Spleen (tissue), 11 donors: Measurements from ENCODE around the gene FASTKD1. TPM values are rescaled to one million over a fixed set of nuclear protein-coding genes. Genes with fewer than 3 reads are reported as not detected.
"Not testable (repeated sequence)": the region's sequence is repeated elsewhere in the genome, so short reads cannot be mapped to it uniquely, and the experiment has no call there.

Experiments
- DNase-seq: peaks from one replicate; pipeline ENCODE4 v3.0.0-alpha.2; 2020
- H3K27ac ChIP-seq, 8 donors: fragments of 200-600 bp; sonication (generic) in 7 of 8; 1 replicate in 4 of 8; 2 replicates in 4 of 8; pipeline versions ENCODE4 v1.5.0 to v1.8.0; 2016 to 2021; ENCODE audit warnings: inconsistent platforms in 4 of 8, mild to moderate bottlenecking in 4 of 8, moderate library complexity in 1 of 8
- H3K27me3 ChIP-seq, 7 donors: fragments of 200-600 bp; sonication (generic) in 6 of 7; replicated peaks in 1 of 7; 1 replicate in 4 of 7; 2 replicates in 3 of 7; pipeline versions ENCODE4 v1.5.0 to v1.8.0; 2016 to 2021; ENCODE audit warnings: inconsistent platforms in 3 of 7, mild to moderate bottlenecking in 1 of 7
- H3K36me3 ChIP-seq, 6 donors: fragments of 200-600 bp; sonication (generic) in 5 of 6; 1 replicate in 4 of 6; 2 replicates in 2 of 6; pipeline versions ENCODE4 v1.5.0 to v1.8.0; 2016 to 2021; ENCODE audit warnings: inconsistent platforms in 2 of 6
- H3K4me1 ChIP-seq, 6 donors: fragments of 200-600 bp; sonication (generic) in 5 of 6; 1 replicate in 3 of 6; 2 replicates in 3 of 6; pipeline versions ENCODE4 v1.5.0 to v1.8.0; 2016 to 2021; ENCODE audit warnings: inconsistent platforms in 3 of 6
- H3K4me3 ChIP-seq, 8 donors: fragments of 200-600 bp; sonication (generic) in 7 of 8; 1 replicate in 4 of 8; 2 replicates in 4 of 8; pipeline versions ENCODE4 v1.5.0 to v1.8.0; 2016 to 2021; ENCODE audit warnings: inconsistent platforms in 4 of 8, mild to moderate bottlenecking in 4 of 8, moderate library complexity in 2 of 8
- H3K9me3 ChIP-seq, 8 donors: fragments of 200-600 bp; sonication (generic) in 7 of 8; 1 replicate in 4 of 8; 2 replicates in 4 of 8; pipeline versions ENCODE4 v1.5.0 to v1.8.0; 2016 to 2021; ENCODE audit warnings: inconsistent platforms in 4 of 8
- CTCF ChIP-seq, 11 experiments: fragments of 200-600 bp in 7 of 11; fragments of 450-650 bp in 4 of 11; sonication (generic) in 4 of 11; IDR thresholded peaks in 8 of 11; conservative IDR thresholded peaks in 3 of 11; 1 replicate in 7 of 11; 2 replicates in 4 of 11; pipeline versions ENCODE4 v1.4.0 to v1.8.0; 2016 to 2021; ENCODE audit warnings: antibody characterized with exemption in 11 of 11, inconsistent platforms in 4 of 11, mild to moderate bottlenecking in 1 of 11
- POLR2A ChIP-seq, 3 donors: fragments of 450-650 bp; IDR thresholded peaks; one replicate each; pipeline ENCODE4 v1.5.1; 2017; ENCODE audit warnings: antibody characterized with exemption in 3 of 3, mild to moderate bottlenecking in 1 of 3
- POLR2AphosphoS5 ChIP-seq, 3 donors: sonication (generic); formaldehyde crosslinking; IDR thresholded peaks; one replicate each; pipeline ENCODE4 v1.5.1; 2017; ENCODE audit warnings: antibody characterized with exemption in 3 of 3
- WGBS, 5 donors: extraction: QIAGEN DNeasy Blood & Tissue Kit in 3 of 5; methylation state at CpG; one replicate each; pipeline versions ENCODE4 v1.1.5 to v1.1.7; 2013 to 2018; 5-methylcytosine and 5-hydroxymethylcytosine counted together
- intact Hi-C: fragments of 100-400 bp; cut with DNase I; formaldehyde crosslinking; loops from one replicate; pipeline ENCODE4 v1.15.0; 2023; ENCODE audit warnings: low total_unique reads
- polyA plus RNA-seq, 3 donors: library from polyadenylated mRNA; stranded (reverse); fragments of 200-250 nt; gene quantifications; one replicate each; pipeline ENCODE4 v1.2.1, GENCODE V29; 2013
- total RNA-seq, 7 donors: library from RNA; depleted of rRNA in 3 of 7; stranded (reverse); fragments of >200 nt in 3 of 7; fragmentation: NEBNext Ultra II Directional in 4 of 7; extraction: Animal tissue kit (Norgen Biotek cat#: 25700) in 4 of 7; gene quantifications; one replicate each; pipeline versions ENCODE4 v1.1.0 to v1.2.1, GENCODE V29; 2016 to 2021
- donor health status: healthy with polysubstance abuse.
- donor health status: DM: no; HTN: no; CAD: no; lungs with moderate emphysema.
- donor health status: DM: no; HTN: no; CAD: no.
- donor health status: Bipolar disorder and iron deficiency.
- donor health status: healthy.
- donor health status: DM: no; HTN: no; CAD: no.
- donor health status: DM: yes; HTN: yes; CAD: no.

Gene FASTKD1
- total and polyA plus RNA-seq, 10 donors = 21.2 to 43.9 (median 28.7) TPM

DNA sequence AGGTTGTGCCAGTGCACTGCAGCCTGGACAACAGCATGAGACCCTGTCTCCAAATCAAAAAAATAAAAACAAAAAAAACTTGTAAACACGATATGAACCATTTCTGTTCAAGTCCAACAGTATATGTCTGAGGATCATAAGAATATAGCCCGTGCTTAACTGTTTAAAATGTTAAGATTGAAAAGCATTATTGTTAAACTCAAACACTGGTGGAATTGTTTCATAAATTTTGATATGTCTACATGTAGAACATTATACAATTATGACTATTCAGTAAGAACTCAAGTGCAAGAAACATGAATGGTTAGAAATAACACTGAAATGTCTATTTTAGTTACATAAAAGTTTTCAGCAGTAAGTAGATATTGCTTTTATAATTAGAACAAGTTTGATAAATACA lies 40.2 kb upstream of the FASTKD1 start:
- H3K9me3 ChIP-seq = peaks cover 0 to 22% (median 4%) of the 10 kb centered on the region in 8 donors
- H3K4me1 ChIP-seq = no peaks in the 10 kb centered on the region
- TF ChIP-seq CTCF (IDR thresholded peaks at IDR 0.05 in 8 of 11, conservative IDR thresholded peaks at IDR 0.05 in 3 of 11) (no peak), POLR2AphosphoS5 (IDR thresholded peaks at IDR 0.05) (no peak), POLR2A (IDR thresholded peaks at IDR 0.05) (no peak)
- H3K36me3 ChIP-seq = peaks cover 5 to 100% (median 76%) of the 10 kb centered on the region in 6 donors
- H3K4me3 ChIP-seq = no peak overlapping the region
- intact Hi-C loops = no loop called here
- no peak for DNase-seq
- WGBS, 5 donors = 91 to 98% (median 93%) methylated on average over 2 of the region's 2 CpGs
- H3K27me3 ChIP-seq = no peaks in the 10 kb centered on the region
- H3K27ac ChIP-seq = no peak overlapping the region

DNA sequence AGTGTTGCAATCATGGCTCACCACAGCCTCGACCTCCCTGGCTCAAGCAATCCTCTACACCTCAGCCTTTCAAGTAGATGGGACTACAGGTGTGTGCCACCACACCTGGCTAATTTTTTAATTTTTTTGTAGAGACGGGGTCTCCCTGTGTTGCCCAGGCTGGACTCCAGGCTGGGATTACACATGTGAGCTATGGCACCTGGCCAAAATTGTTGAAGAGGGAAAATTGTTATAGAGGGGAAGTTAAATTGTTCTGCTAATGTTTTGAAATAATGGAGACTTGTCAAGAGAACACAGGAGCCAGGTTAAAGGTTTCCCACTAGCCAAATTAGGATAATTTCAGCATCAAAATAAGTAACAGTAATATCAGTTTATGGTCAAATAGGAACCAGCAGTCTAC lies 35.6 kb upstream of the FASTKD1 start:
- H3K9me3 ChIP-seq = peaks cover 0 to 8% (median 0%) of the 10 kb centered on the region in 8 donors
- DNase-seq = no peak
- intact Hi-C loops = no loop called here
- no peaks in the 10 kb centered on the region for H3K27me3 ChIP-seq
- no peak for TF ChIP-seq POLR2AphosphoS5 (IDR thresholded peaks at IDR 0.05)
- no peak for TF ChIP-seq POLR2A (IDR thresholded peaks at IDR 0.05)
- TF ChIP-seq CTCF (IDR thresholded peaks at IDR 0.05 in 8 of 11, conservative IDR thresholded peaks at IDR 0.05 in 3 of 11) = no peak
- peak overlapping the region in 1 of 8 donors; percentile 56 for H3K27ac ChIP-seq
- H3K36me3 ChIP-seq = peaks cover 3 to 100% (median 92%) of the 10 kb centered on the region in 6 donors
- H3K4me3 ChIP-seq = no peak overlapping the region
- H3K4me1 ChIP-seq = no peaks in the 10 kb centered on the region
- 74 to 97% (median 82%) methylated on average over 2 of the region's 2 CpGs for WGBS, 5 donors

DNA sequence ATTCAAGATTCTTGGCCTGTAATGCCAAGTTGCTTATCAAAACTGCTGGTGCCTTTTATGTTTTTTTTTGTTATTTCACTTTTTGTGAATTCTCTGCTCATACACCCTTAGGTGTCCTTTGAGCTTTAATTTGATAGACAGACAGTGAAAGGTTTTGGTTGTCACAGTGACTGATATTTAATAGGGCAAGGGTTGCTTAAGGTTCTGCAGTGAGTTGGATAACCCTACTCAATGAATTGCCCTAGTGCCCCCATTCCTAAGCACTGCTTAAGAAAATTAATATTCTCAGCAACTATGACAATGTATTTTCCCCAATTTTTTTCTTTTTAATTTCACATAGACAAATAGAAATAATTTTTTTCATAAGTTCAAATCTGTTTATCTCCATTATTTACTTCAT lies 25.9 kb upstream of the FASTKD1 start:
- no peak for DNase-seq
- Histone ChIP-seq H3K36me3 (peaks cover 0 to 37% (median 4%) of the 10 kb centered on the region in 6 donors), H3K9me3 (no peaks in the 10 kb centered on the region), H3K27ac (no peak overlapping the region), H3K4me1 (peaks cover 0 to 60% (median 16%) of the 10 kb centered on the region in 6 donors), H3K27me3 (no peaks in the 10 kb centered on the region), H3K4me3 (no peak overlapping the region)
- TF ChIP-seq POLR2AphosphoS5 (IDR thresholded peaks at IDR 0.05) (no peak), CTCF (IDR thresholded peaks at IDR 0.05 in 8 of 11, conservative IDR thresholded peaks at IDR 0.05 in 3 of 11) (no peak), POLR2A (IDR thresholded peaks at IDR 0.05) (no peak)
- intact Hi-C loops = no loop called here

DNA sequence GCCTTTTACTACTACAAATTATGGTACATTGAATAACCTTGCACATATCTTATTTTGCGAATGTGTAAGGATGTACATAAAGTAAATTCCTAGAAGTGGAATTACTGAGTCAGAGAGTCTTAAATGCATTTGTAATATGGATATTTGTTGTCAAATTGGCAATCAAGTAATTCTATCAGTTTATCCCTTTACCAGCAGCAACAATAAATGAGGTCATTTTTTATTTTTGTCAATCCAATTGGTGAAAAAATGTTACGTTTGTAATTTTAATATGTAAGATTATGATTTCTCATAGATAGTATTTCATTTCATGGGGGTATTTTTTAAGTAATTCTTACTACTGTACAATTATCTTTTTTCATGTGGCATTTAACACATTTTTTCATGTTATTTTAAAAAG lies 25.3 kb upstream of the FASTKD1 start:
- Histone ChIP-seq H3K27ac (no peak overlapping the region), H3K4me1 (peaks cover 0 to 66% (median 16%) of the 10 kb centered on the region in 6 donors), H3K36me3 (peaks cover 0 to 32% (median 0%) of the 10 kb centered on the region in 6 donors), H3K9me3 (no peaks in the 10 kb centered on the region), H3K4me3 (no peak overlapping the region), H3K27me3 (no peaks in the 10 kb centered on the region)
- no peak for TF ChIP-seq POLR2AphosphoS5 (IDR thresholded peaks at IDR 0.05)
- no peak for TF ChIP-seq CTCF (IDR thresholded peaks at IDR 0.05 in 8 of 11, conservative IDR thresholded peaks at IDR 0.05 in 3 of 11)
- no peak for TF ChIP-seq POLR2A (IDR thresholded peaks at IDR 0.05)
- DNase-seq = no peak
- intact Hi-C loops = no loop called here
- 95 to 98% (median 96%) methylated on average over 2 of the region's 2 CpGs for whole genome bisulfite sequencing, 5 donors

DNA sequence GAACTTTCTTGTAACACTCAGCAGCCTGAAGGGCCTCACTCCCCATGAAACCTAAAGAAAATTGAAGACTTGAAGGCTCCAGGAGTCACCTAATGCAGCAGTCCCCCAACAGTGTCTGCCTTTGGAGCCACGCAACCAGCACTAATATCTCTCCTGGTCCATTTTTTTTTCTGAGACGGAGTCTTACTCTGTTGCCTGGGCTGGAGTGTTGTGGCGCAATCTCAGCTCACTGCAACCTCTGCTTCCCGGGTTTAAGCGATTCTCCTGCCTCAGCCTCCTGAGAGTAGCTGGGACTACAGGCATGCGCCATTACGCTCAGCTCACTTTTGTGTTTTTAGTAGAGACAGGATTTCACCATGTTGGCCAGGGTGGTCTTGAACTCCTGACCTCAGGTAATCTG lies 22.9 kb upstream of the FASTKD1 start:
- WGBS, 5 donors = 77 to 93% (median 85%) methylated on average over 6 to 7 of the region's 7 CpGs
- DNase-seq, H3K27ac ChIP-seq, H3K27me3 ChIP-seq, H3K4me3 ChIP-seq, H3K9me3 ChIP-seq, intact Hi-C loops: not testable (repeated sequence)
- H3K4me1 ChIP-seq = peaks cover 0 to 67% (median 18%) of the 10 kb centered on the region in 6 donors
- peaks cover 0 to 43% (median 2%) of the 10 kb centered on the region in 6 donors for H3K36me3 ChIP-seq
